Prostate gland (tissue), 2 donors: ENCODE data around the gene ADARB2. TPM values are rescaled to one million over a fixed set of nuclear protein-coding genes. Genes with fewer than 3 reads are reported as not detected.
"Not testable (repeated sequence)": the region's sequence is repeated elsewhere in the genome, so short reads cannot be mapped to it uniquely, and the experiment has no call there.

Experiments
- DNase-seq: peaks from one replicate; pipeline ENCODE4 v3.0.0-alpha.2; 2019; ENCODE audit warnings: low spot score
- H3K27ac ChIP-seq, 2 donors: fragments of 200-600 bp; sonication (generic); 2 replicates each; pipeline ENCODE4 v1.5.1; 2017 to 2019
- H3K27me3 ChIP-seq: fragments of 200-600 bp; sonication (generic); replicated peaks from 2 replicates; pipeline ENCODE4 v1.5.1; 2019; ENCODE audit not compliant: insufficient read depth
- H3K36me3 ChIP-seq, 2 donors: fragments of 200-600 bp; sonication (generic); 1 replicate in 1 of 2; 2 replicates in 1 of 2; pipeline versions ENCODE4 v1.5.1 to v1.8.1; 2017 to 2019
- H3K4me1 ChIP-seq: fragments of 200-600 bp; sonication (generic); replicated peaks from 2 replicates; pipeline ENCODE4 v1.5.1; 2019
- H3K4me3 ChIP-seq, 2 donors: fragments of 200-600 bp; sonication (generic); 2 replicates each; pipeline ENCODE4 v1.5.1; 2017 to 2019
- H3K9me3 ChIP-seq: fragments of 200-600 bp; sonication (generic); 2 replicates; pipeline ENCODE4 v1.5.1; 2017
- CTCF ChIP-seq, 4 experiments: fragments of 200-600 bp in 2 of 4; fragments of 450-650 bp in 2 of 4; sonication (generic) in 2 of 4; IDR thresholded peaks; 1 replicate in 3 of 4; 2 replicates in 1 of 4; pipeline ENCODE4 v1.5.1; 2016 to 2019; ENCODE audit warnings: antibody characterized with exemption in 4 of 4, mild to moderate bottlenecking in 2 of 4, moderate library complexity in 2 of 4
- POLR2A ChIP-seq: fragments of 450-650 bp; IDR thresholded peaks from one replicate; pipeline ENCODE4 v1.6.1; 2016; ENCODE audit warnings: antibody characterized with exemption, mild to moderate bottlenecking
- POLR2AphosphoS5 ChIP-seq: sonication (generic); formaldehyde crosslinking; IDR thresholded peaks from one replicate; pipeline ENCODE4 v1.6.1; 2017; ENCODE audit warnings: antibody characterized with exemption
- WGBS: methylation state at CpG from one replicate; pipeline ENCODE4 v1.1.5; 2018; 5-methylcytosine and 5-hydroxymethylcytosine counted together
- intact Hi-C: fragments of 100-400 bp; cut with DNase I; formaldehyde crosslinking; loops from one replicate; pipeline ENCODE4 v1.14.2; 2022
- total RNA-seq, 2 donors: library from RNA; depleted of rRNA; stranded (reverse); fragments of >200 nt; gene quantifications; one replicate each; pipeline ENCODE4 v1.1.0, GENCODE V29; 2016

The ADARB2 gene
- total RNA-seq, 2 donors from 2014 or later = 0.36 to 10.5 TPM

GRCh38 chr10:1414893-1415292 is 322.4 kb downstream of the ADARB2 start:
- no peak for DNase-seq
- Histone ChIP-seq H3K27ac (no peak overlapping the region), H3K4me1 (no peaks in the 10 kb centered on the region), H3K27me3 (no peaks in the 10 kb centered on the region), H3K4me3 (no peak overlapping the region), H3K9me3 (no peaks in the 10 kb centered on the region), H3K36me3 (no peaks in the 10 kb centered on the region)
- TF ChIP-seq CTCF (IDR thresholded peaks at IDR 0.05) (no peak), POLR2A (no peak), POLR2AphosphoS5 (no peak)
- intact Hi-C loops = no loop called here

- WGBS = 45% methylated on average over 7 of the region's 7 CpGs
- DNase-seq, H3K4me3 ChIP-seq, intact Hi-C loops, H3K27ac ChIP-seq, H3K36me3 ChIP-seq, H3K9me3 ChIP-seq, H3K27me3 ChIP-seq, H3K4me1 ChIP-seq: not testable (repeated sequence)
Observed at GRCh38 chr10:1414346-1414745, 323.0 kb downstream of the ADARB2 start.

- Histone ChIP-seq H3K27ac (no peak overlapping the region), H3K9me3 (no peaks in the 10 kb centered on the region), H3K36me3 (no peaks in the 10 kb centered on the region), H3K4me1 (no peaks in the 10 kb centered on the region), H3K27me3 (no peaks in the 10 kb centered on the region), H3K4me3 (no peak overlapping the region)
- TF ChIP-seq CTCF (IDR thresholded peaks at IDR 0.05) (no peak), POLR2AphosphoS5 (no peak), POLR2A (no peak)
- DNase-seq = no peak
- intact Hi-C loops = no loop called here
- 85% methylated on average over 7 of the region's 7 CpGs for WGBS
Observed at GRCh38 chr10:1413823-1414222, 323.5 kb downstream of the ADARB2 start.

GRCh38 chr10:1413256-1413655 is 324.1 kb downstream of the ADARB2 start:
- 83% methylated on average over 11 of the region's 11 CpGs for WGBS
- intact Hi-C loops = no loop called here
- no peak for DNase-seq

GRCh38 chr10:1412531-1413189 is 324.7 kb downstream of the ADARB2 start:
- no peak for TF ChIP-seq CTCF (IDR thresholded peaks at IDR 0.05)
- TF ChIP-seq POLR2A = no peak
- TF ChIP-seq POLR2AphosphoS5 = no peak
- H3K4me3 ChIP-seq = no peak overlapping the region
- H3K27me3 ChIP-seq = no peaks in the 10 kb centered on the region
- intact Hi-C loops = no loop called here
- no peaks in the 10 kb centered on the region for H3K36me3 ChIP-seq
- no peaks in the 10 kb centered on the region for H3K4me1 ChIP-seq
- no peak for DNase-seq
- H3K9me3 ChIP-seq = no peaks in the 10 kb centered on the region
- 65% methylated on average over 19 of the region's 19 CpGs for WGBS
- H3K27ac ChIP-seq = no peak overlapping the region

More at GRCh38 chr10:1413256-1413655, 324.1 kb downstream of the ADARB2 start:
- no peaks in the 10 kb centered on the region for H3K9me3 ChIP-seq
- TF ChIP-seq POLR2A (no peak), CTCF (IDR thresholded peaks at IDR 0.05) (no peak), POLR2AphosphoS5 (no peak)
- H3K27ac ChIP-seq = no peak overlapping the region
- H3K4me3 ChIP-seq = no peak overlapping the region
- no peaks in the 10 kb centered on the region for H3K27me3 ChIP-seq
- no peaks in the 10 kb centered on the region for H3K4me1 ChIP-seq
- no peaks in the 10 kb centered on the region for H3K36me3 ChIP-seq
